Lung (tissue), 12 donors: ENCODE data around the gene ARID4B. TPM values are rescaled to one million over a fixed set of nuclear protein-coding genes. Genes with fewer than 3 reads are reported as not detected.

Experiments used
- ATAC-seq: fragments of 200-7000 bp; cut with Tn5 transposase; one replicate; pipeline ENCODE4 v1.9.1; 2020; ENCODE audit warnings: moderate number of reproducible peaks; ENCODE audit not compliant: insufficient read depth, low FRiP score
- DNase-seq, 3 donors: peaks; one replicate each; pipeline ENCODE4 v3.0.0-alpha.2; 2013 to 2017
- H3K27ac ChIP-seq, 2 donors: one replicate each; pipeline ENCODE4 v1.5.1; 2013; ENCODE audit warnings: mild to moderate bottlenecking in 2 of 2, moderate library complexity in 2 of 2, control low read depth in 1 of 2, inconsistent platforms in 1 of 2, low read depth in 1 of 2, low read length in 1 of 2
- H3K27me3 ChIP-seq, 3 donors: one replicate each; pipeline ENCODE4 v1.5.1; 2013; ENCODE audit warnings: low read length in 2 of 3; ENCODE audit not compliant: control insufficient read depth in 3 of 3, insufficient read depth in 3 of 3
- H3K36me3 ChIP-seq, 4 donors: one replicate each; pipeline ENCODE4 v1.5.1; 2013; ENCODE audit warnings: low read length in 4 of 4, mild to moderate bottlenecking in 1 of 4, moderate library complexity in 1 of 4; ENCODE audit not compliant: control insufficient read depth in 4 of 4, insufficient read depth in 4 of 4
- H3K4me1 ChIP-seq, 5 donors: one replicate each; pipeline ENCODE4 v1.5.1; 2013; ENCODE audit warnings: low read length in 5 of 5, mild to moderate bottlenecking in 2 of 5, moderate library complexity in 1 of 5; ENCODE audit not compliant: control insufficient read depth in 5 of 5, insufficient read depth in 5 of 5
- H3K4me3 ChIP-seq: one replicate; pipeline ENCODE4 v1.5.1; 2013; ENCODE audit warnings: mild to moderate bottlenecking, control low read depth, moderate library complexity
- H3K9ac ChIP-seq, 2 donors: one replicate each; pipeline ENCODE4 v1.5.1; 2013; ENCODE audit warnings: low read length in 2 of 2, control low read depth in 1 of 2; ENCODE audit not compliant: insufficient read depth in 1 of 2
- H3K9me3 ChIP-seq, 4 donors: one replicate each; pipeline ENCODE4 v1.5.1; 2013; ENCODE audit warnings: low read length in 3 of 4, mild to moderate bottlenecking in 1 of 4, moderate library complexity in 1 of 4; ENCODE audit not compliant: control insufficient read depth in 4 of 4, insufficient read depth in 3 of 4
- WGBS, 2 donors: extraction: QIAGEN DNeasy Blood & Tissue Kit; methylation state at CpG; one replicate each; pipeline ENCODE4 v1.1.7; 2013; 5-methylcytosine and 5-hydroxymethylcytosine counted together
- polyA plus RNA-seq, 2 donors: library from polyadenylated mRNA; stranded (reverse); fragments of 200-250 nt; gene quantifications; one replicate each; pipeline ENCODE4 v1.2.1, GENCODE V29; 2013
- total RNA-seq, 2 donors: library from RNA; depleted of rRNA in 1 of 2; stranded (reverse); fragments of >200 nt in 1 of 2; gene quantifications; one replicate each; pipeline ENCODE4 v1.2.1, GENCODE V29; 2014 to 2021
- TF ChIP-seq, protein P1 (sequence below): IDR thresholded peaks from 2 replicates; pipeline ENCODE4 v1.5.1; 2012; ENCODE audit warnings: mild to moderate bottlenecking; ENCODE audit errors: control extremely low read depth, extremely low read depth
- donor health status: control.
- donor health status: control.
- donor health status: Bipolar disorder and iron deficiency.
- donor health status: healthy.
- donor health status: DM: yes; HTN: yes; CAD: no.

Gene ARID4B
- total and polyA plus RNA-seq, 4 donors = 15.8 to 99.7 (median 23.0) TPM

DNA sequence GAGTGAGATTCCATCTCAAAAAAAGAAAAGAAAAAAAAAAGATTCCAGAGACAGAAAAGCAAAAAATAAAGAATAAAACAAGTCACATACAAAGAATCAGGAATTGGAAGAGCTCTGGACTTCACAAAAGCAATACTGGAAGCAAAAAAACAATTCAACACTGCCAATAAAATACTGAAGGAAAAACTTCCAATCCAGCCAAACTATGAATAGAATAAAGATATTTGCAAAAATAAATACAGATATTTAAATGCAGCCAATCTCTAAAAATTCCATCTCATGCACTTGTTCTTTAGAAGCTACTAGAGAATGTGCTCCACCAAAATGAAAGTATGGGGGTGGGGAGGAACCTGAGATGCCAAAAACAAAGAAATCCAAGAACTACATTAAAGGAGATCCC is 137.5 kb downstream of the ARID4B start:
- H3K36me3 ChIP-seq = peaks cover 0 to 24% (median 12%) of the 10 kb centered on the region in 4 donors
- DNase-seq (no peak), ATAC-seq (no peak)
- no peak overlapping the region for H3K9ac ChIP-seq
- H3K4me3 ChIP-seq = no peak overlapping the region
- no peaks in the 10 kb centered on the region for H3K9me3 ChIP-seq
- H3K27ac ChIP-seq = no peak overlapping the region
- no peaks in the 10 kb centered on the region for H3K4me1 ChIP-seq
- H3K27me3 ChIP-seq = no peaks in the 10 kb centered on the region
- TF ChIP-seq, protein P1, sequence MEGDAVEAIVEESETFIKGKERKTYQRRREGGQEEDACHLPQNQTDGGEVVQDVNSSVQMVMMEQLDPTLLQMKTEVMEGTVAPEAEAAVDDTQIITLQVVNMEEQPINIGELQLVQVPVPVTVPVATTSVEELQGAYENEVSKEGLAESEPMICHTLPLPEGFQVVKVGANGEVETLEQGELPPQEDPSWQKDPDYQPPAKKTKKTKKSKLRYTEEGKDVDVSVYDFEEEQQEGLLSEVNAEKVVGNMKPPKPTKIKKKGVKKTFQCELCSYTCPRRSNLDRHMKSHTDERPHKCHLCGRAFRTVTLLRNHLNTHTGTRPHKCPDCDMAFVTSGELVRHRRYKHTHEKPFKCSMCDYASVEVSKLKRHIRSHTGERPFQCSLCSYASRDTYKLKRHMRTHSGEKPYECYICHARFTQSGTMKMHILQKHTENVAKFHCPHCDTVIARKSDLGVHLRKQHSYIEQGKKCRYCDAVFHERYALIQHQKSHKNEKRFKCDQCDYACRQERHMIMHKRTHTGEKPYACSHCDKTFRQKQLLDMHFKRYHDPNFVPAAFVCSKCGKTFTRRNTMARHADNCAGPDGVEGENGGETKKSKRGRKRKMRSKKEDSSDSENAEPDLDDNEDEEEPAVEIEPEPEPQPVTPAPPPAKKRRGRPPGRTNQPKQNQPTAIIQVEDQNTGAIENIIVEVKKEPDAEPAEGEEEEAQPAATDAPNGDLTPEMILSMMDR = no peak

DNA sequence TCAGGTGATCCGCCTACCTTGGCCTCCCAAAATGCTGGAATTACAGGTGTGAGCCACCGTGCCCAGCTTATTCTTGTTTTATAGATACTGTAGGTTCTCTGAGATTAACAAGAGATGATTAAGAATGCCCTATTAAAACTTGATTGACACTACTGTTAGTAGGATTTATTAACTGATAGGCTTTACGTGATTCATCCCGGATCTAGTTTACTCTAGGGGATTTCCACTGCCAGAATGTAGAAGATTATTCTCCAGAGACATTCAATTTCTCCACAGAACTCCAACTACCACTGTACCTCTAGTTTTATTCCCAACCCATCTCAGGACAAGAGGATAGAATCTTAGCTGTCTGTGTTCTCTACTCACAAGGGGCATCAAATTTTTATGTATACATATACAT is 140.7 kb downstream of the ARID4B start:
- TF ChIP-seq, protein P1 = no peak
- Histone ChIP-seq H3K9me3 (no peaks in the 10 kb centered on the region), H3K36me3 (peaks cover 0 to 14% (median 5%) of the 10 kb centered on the region in 4 donors), H3K4me1 (no peaks in the 10 kb centered on the region), H3K9ac (no peak overlapping the region), H3K27me3 (no peaks in the 10 kb centered on the region), H3K4me3 (no peak overlapping the region), H3K27ac (no peak overlapping the region)
- DNase-seq (no peak), ATAC-seq (no peak)
- 95% methylated on average over 4 of the region's 4 CpGs for WGBS, 2 donors

DNA sequence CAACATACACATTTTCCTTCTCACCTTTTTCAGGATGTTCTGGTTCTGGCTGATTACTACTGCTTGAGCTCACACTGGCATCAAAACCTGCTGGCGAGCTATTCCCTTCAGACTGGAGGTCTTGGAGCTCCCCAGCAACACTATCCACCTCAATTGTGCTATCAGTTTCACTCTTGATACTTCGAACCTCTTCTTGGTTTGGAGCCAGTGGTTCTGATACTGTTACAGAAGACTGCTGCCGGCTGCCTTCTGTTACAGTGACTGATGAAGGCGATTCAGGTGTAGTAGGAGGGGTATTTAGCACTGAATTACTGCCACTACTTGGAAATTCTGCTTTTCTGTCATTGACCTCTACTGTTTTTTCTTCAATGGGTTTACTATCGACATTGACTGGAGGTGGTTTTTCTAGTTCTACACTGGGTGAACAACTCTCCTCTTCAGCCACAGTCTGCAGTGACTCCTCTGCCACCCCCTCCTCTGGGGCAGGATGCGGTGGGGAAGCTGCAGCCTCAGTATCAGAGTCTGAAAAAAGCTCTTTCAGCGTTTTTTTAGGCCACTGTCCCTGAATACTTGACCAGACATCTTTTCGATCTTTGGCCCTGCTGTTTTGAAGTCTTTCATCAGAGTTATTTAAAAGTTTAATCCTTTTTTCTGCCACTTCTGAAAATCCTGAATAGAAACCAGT is 146.3 kb downstream of the ARID4B start:
- WGBS, 2 donors = 88 to 93% methylated on average over 8 of the region's 8 CpGs
- TF ChIP-seq, protein P1 = no peak
- no peaks in the 10 kb centered on the region for H3K4me1 ChIP-seq
- peaks cover 8 to 15% (median 11%) of the 10 kb centered on the region in 4 donors for H3K36me3 ChIP-seq
- ATAC-seq = no peak
- no peak overlapping the region for H3K9ac ChIP-seq
- H3K9me3 ChIP-seq = no peaks in the 10 kb centered on the region
- DNase-seq = no peak
- peak overlapping the region in 1 of 2 donors; percentile 31 for H3K27ac ChIP-seq
- H3K27me3 ChIP-seq = no peaks in the 10 kb centered on the region
- H3K4me3 ChIP-seq = no peak overlapping the region

DNA sequence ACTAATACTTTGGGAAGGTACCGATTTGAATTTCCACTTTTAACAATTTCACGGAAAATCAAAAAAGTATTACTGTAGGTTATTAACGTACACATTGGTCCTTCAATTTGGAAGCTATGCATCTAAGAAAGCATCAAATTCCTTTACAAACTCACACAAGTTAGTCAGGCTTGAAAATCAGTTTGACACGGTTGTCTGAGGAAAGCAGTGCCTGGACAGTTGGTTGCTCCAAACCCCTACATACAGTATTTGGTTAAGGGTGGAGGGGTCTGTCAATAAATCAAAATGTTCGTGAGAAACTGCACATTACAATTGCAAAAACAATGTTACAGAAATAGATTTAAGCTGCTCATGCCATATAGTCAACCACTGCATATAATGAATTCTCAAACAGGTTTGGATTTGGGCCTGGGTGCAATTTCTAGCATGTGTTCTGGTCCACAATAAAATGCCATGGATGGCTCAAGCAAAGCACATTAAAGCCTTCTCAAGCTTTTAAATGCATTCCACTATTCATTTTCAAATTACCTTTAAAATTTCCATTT is 147.0 kb downstream of the ARID4B start:
- no peak for ATAC-seq
- no peak overlapping the region for H3K27ac ChIP-seq
- WGBS, 2 donors = 91 to 95% methylated on average over 5 of the region's 5 CpGs
- H3K9ac ChIP-seq = no peak overlapping the region
- TF ChIP-seq, protein P1 = no peak
- H3K36me3 ChIP-seq = peaks cover 8 to 16% (median 13%) of the 10 kb centered on the region in 4 donors
- no peak overlapping the region for H3K4me3 ChIP-seq
- H3K4me1 ChIP-seq = no peaks in the 10 kb centered on the region
- DNase-seq = no peak
- H3K27me3 ChIP-seq = no peaks in the 10 kb centered on the region
- no peaks in the 10 kb centered on the region for H3K9me3 ChIP-seq
